ENCODE measurements around the gene PPP1R9A.

PPP1R9A gene

GRCh38 chr7:95276114-95276513 is 368.7 kb downstream of the PPP1R9A start:
- no peak for DNase-seq

DNA sequence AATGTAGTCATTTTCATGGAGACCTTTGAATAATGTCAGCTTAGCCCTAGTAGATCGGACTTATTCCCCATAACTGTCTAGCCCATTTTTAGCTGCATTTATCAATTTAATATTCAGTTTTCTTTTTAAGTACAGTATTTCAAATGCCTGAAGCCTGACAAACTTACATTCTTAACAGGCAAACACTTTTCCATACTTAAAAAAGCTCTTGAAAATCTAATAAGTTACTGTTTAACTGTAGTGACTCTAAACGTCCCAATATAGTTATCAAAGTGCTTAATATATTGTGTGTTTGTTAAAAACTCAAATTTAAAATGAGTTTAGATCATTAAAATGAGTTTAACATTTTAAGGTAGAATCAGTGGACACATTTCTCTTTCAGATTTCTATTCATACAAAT is 372.0 kb downstream of the PPP1R9A start:
- DNase-seq: no peak

GRCh38 chr7:95286096-95286495 is 378.7 kb downstream of the PPP1R9A start:
- no peak for DNase-seq

DNA sequence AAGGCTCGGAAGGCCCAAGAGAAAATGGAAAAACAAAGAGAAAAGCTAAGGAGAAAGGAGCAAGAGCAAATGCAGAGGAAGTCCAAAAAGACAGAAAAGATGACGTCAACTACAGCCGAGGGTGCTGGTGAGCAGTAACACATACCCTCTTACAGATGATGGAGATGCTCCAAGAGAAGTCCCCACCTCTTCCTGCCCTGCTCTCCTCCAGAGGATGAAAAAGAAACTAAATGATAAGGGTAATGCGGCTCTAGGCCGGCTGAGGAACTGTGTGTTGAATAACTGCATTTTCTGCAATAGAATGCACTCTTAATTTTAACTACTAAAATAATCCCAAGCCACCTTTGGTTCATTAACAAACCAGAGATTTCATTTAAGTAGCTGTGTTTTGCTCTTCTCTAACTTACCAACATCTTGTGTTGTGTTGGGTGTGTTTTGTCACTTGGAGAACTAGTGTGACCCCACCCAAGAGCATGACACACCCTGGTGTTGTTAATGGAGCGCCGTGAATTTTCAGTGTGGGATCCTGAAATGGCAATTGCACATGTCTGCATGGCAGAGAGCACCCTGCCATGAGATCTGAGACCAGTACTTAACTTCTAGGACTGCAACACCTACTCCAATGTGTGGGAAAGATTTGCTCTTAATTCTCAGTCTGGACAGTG is 382.9 kb downstream of the PPP1R9A start:
- no peak for DNase-seq

GRCh38 chr7:95295397-95295796 is 388.0 kb downstream of the PPP1R9A start:
- DNase-seq: no peak

DNA sequence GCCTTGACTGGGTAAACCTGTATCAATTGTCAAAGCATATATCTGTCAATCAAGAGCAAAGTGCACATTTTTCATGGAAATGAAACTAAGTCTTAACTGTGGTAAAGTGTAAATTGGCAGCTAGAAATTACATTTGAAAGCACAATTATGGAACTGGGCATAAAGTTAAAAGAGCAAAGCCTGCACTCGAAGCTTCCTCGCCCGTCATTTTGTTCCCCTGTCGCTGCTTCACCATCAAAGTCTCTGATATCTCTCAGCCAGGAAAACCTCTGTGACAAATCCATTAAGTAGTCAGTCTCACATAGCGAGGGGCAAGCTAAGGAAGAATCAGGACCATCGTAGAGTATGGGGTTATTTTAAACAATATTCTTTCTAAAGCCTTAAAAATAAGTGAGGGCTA is 389.1 kb downstream of the PPP1R9A start:
- DNase-seq: no peak

GRCh38 chr7:95297041-95297440 is 389.6 kb downstream of the PPP1R9A start:
- no peak for DNase-seq

DNA sequence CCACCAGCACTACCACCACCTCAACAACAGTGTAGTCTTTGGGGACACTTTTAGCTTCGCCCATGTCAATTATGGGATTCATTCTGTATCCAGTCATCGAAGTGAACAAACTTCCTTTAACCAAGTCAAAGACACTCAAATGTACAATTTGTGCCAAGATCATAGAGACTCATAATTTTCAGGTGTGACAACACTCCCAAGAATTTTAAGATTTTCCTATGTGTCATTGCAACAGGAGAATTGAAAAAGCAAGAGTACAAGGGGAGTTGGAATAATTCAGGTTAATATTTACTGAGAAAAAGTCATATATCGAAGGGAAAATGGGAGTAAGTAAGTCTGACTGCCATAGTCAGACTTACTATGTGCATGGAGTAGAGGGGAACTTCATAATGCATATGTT is 390.7 kb downstream of the PPP1R9A start:
- DNase-seq: no peak

GRCh38 chr7:95303013-95303905 is 395.9 kb downstream of the PPP1R9A start:
- no peak for DNase-seq

DNA sequence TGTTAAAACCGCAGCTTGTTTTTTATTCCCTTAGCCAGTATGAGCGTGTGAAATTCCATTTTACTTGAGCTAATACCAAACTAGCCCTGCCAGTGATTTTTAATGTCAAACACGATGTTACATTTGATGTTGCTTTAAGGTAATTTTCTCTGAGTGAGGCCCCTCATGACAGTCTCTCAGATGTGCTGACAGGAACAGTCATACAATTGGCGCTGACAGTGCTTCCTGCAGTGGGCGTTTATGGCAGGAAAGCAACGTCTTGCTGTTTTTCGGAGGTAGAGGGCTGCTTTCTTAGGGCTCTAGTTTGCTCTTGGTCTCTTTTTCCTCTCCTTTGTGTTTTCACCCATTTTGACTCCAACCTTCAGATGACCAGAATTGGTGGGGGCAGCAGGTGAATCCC is 397.6 kb downstream of the PPP1R9A start:
- DNase-seq: no peak

- no peak for DNase-seq
Observed at GRCh38 chr7:95309951-95310350, 402.6 kb downstream of the PPP1R9A start.

- DNase-seq: no peak
Observed at GRCh38 chr7:95311389-95311788, 404.0 kb downstream of the PPP1R9A start.

- DNase-seq: no peak
Observed at GRCh38 chr7:95312561-95312960, 405.2 kb downstream of the PPP1R9A start.

DNA sequence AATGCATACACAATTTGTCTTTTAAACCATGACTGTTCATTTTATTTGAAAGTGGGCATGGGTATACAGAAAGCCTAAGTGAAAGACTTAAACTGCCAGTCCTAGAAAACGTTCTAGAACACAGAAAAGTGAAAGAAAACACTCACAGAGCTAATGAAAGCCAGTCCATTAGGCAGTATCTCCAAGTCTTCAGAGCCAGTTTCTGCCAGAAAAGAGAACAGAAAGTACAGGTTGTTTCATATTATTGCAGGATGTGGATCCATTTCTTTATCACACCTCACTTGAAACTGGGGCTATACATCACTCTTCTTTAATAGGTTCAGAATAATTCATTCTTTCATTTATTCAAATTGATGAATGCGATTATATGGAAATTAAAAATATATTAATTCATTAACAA is 409.2 kb downstream of the PPP1R9A start:
- no peak for DNase-seq

- no peak for DNase-seq
Observed at GRCh38 chr7:95317546-95317945, 410.2 kb downstream of the PPP1R9A start.

DNA sequence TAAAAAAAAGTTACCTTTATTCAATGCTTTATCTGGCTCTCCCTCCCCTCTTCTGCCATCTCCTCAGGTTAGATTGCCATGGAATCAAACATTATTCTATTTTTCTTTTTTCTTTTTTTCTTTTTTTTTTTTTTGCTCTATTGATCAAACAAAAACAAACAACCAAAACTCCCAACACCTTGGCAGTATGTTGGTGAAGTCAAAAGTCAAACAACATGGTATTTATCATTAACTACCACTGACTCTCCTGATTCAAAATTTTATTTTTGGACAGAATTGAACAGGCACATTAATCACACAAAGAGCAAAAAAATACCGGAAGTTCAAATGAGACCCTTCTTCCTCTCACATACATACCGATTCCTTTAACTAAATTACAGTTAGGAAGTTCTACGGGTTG is 410.6 kb downstream of the PPP1R9A start:
- no peak for DNase-seq

GRCh38 chr7:95318501-95319100 is 411.2 kb downstream of the PPP1R9A start:
- DNase-seq: no peak

GRCh38 chr7:95319570-95319969 is 412.2 kb downstream of the PPP1R9A start:
- no peak for DNase-seq

DNA sequence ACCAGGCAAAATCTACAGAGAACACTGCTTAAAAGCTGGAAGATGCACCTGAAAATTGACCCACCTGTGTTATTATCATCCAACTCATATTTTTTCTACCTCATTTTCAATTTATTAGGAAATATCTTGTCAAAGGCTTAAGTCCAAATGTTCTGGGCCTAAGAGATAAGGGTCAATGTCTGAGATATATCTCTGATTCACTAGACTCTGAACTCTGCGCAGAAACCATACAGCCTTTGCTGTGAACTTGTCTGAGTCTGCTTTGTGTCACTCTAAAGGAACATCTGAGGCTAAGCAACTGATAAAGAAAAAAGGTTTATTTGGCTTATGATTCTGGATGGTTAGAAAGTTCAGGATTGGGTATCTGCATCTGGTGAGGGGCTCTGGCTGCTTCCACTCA is 413.3 kb downstream of the PPP1R9A start:
- DNase-seq: no peak

GRCh38 chr7:95321720-95322119 is 414.3 kb downstream of the PPP1R9A start:
- DNase-seq: no peak

DNA sequence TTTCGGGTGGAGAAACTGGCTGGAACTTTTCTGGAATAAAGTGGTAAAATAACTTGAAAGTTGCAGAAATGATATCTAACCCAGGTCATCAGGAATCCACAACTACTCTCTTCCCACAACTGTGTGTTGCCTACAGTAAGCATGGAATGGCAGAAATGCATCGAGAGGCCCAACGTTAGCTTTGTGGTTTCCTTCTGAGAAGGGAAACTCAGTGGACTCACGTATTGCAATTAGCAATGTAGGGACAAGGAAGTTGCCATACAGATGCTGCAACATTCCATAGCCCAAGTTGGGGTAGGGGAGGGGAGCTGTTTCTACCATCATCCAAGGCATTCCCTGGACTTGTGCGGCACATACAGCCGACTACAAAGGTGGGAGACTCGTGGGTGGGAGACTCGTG is 415.0 kb downstream of the PPP1R9A start:
- DNase-seq: no peak

- no peak for DNase-seq
Observed at GRCh38 chr7:95322854-95323253, 415.5 kb downstream of the PPP1R9A start.

DNA sequence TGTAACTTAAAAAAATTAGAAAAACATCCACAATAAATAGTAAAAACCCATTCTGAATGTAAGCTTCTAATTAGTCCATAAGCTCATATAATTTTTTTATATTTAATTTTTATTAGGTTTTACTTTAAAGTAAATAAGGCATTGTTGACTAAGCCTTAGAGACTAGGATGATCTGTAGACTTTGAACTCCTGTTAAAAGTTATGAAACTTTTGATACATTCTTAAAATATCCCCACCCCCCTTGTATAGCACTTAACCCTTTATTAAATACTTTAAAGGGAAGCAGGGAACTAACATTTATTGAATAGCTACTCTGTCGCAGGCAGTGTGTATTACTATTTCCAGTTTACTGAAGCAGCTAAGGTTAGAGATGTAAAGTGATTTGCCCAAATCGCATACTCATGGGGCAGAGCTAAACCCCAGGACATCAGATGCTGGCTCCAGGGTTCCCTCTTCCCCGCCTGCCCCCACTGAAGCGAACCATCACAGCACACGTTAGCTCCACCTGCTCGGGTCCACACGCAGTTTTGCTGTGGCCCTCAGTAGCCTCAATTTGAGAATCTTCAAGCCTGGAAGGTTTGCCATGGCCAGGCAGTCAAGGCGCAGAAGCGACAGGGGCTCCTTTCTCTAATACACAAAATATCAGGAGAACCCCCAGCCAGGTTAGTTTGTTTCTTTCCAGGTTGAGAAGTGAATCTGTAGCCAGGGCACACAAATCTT is 416.2 kb downstream of the PPP1R9A start:
- DNase-seq: no peak

Data from NCI-H1105 treated with DMSO at 0.1 percent for 48 hours (cell line).